Measurements from ENCODE around the gene FAM107A.

The FAM107A gene

GRCh38 chr3:58577269-58577821 is at the start of gene FAM107A:
FAM107A (minus strand) TSS chr3:58577391; CDS start chr3:58569860, 7,531 bp downstream.
- DNase-seq (ENCODE audit: low read depth): no peak

GRCh38 chr3:58625196-58625824 is 48.1 kb upstream of the FAM107A start:
- DNase-seq (ENCODE audit: low read depth): peak; percentile 65

- DNase-seq (ENCODE audit: low read depth): no peak
Observed at GRCh38 chr3:58624550-58624949, 47.4 kb upstream of the FAM107A start.

GRCh38 chr3:58623961-58624360 is 46.8 kb upstream of the FAM107A start:
- peak; percentile 26 for DNase-seq (ENCODE audit: low read depth)

GRCh38 chr3:58623478-58623877 is 46.3 kb upstream of the FAM107A start:
- no peak for DNase-seq (ENCODE audit: low read depth)

- DNase-seq (ENCODE audit: low read depth): no peak
Observed at GRCh38 chr3:58622892-58623291, 45.7 kb upstream of the FAM107A start.

GRCh38 chr3:58622436-58622835 is 45.2 kb upstream of the FAM107A start:
- no peak for DNase-seq (ENCODE audit: low read depth)

GRCh38 chr3:58621086-58621830 is 44.1 kb upstream of the FAM107A start:
- DNase-seq (ENCODE audit: low read depth): no peak

GRCh38 chr3:58620421-58620820 is 43.2 kb upstream of the FAM107A start:
- no peak for DNase-seq (ENCODE audit: low read depth)

- DNase-seq (ENCODE audit: low read depth): no peak
Observed at GRCh38 chr3:58617338-58617761, 40.2 kb upstream of the FAM107A start.

GRCh38 chr3:58613236-58614132 is 36.3 kb upstream of the FAM107A start:
- no peak for DNase-seq (ENCODE audit: low read depth)

GRCh38 chr3:58612830-58613229 is 35.6 kb upstream of the FAM107A start:
- no peak for DNase-seq (ENCODE audit: low read depth)

- DNase-seq (ENCODE audit: low read depth): no peak
Observed at GRCh38 chr3:58609990-58610389, 32.8 kb upstream of the FAM107A start.

- DNase-seq (ENCODE audit: low read depth): no peak
Observed at GRCh38 chr3:58608648-58609047, 31.5 kb upstream of the FAM107A start.

- DNase-seq (ENCODE audit: low read depth): peak; percentile 26
Observed at GRCh38 chr3:58607816-58608215, 30.6 kb upstream of the FAM107A start.

- DNase-seq (ENCODE audit: low read depth): no peak
Observed at GRCh38 chr3:58606693-58607092, 29.5 kb upstream of the FAM107A start.

GRCh38 chr3:58604031-58604430 is 26.8 kb upstream of the FAM107A start:
- DNase-seq (ENCODE audit: low read depth): no peak

- DNase-seq (ENCODE audit: low read depth): no peak
Observed at GRCh38 chr3:58603606-58604005, 26.4 kb upstream of the FAM107A start.

- DNase-seq (ENCODE audit: low read depth): no peak
Observed at GRCh38 chr3:58597770-58598310, 20.6 kb upstream of the FAM107A start.

- DNase-seq (ENCODE audit: low read depth): no peak
Observed at GRCh38 chr3:58596834-58597518, 19.8 kb upstream of the FAM107A start.

GRCh38 chr3:58594117-58594516 is 16.9 kb upstream of the FAM107A start:
- no peak for DNase-seq (ENCODE audit: low read depth)

Measured in amniotic epithelial cell (primary cell).